ENCODE data around the gene KRTAP10-1.

GRCh38 chr21:44566403-44566802 lies 26.4 kb upstream of the KRTAP10-1 start:
- TF ChIP-seq, protein P1, sequence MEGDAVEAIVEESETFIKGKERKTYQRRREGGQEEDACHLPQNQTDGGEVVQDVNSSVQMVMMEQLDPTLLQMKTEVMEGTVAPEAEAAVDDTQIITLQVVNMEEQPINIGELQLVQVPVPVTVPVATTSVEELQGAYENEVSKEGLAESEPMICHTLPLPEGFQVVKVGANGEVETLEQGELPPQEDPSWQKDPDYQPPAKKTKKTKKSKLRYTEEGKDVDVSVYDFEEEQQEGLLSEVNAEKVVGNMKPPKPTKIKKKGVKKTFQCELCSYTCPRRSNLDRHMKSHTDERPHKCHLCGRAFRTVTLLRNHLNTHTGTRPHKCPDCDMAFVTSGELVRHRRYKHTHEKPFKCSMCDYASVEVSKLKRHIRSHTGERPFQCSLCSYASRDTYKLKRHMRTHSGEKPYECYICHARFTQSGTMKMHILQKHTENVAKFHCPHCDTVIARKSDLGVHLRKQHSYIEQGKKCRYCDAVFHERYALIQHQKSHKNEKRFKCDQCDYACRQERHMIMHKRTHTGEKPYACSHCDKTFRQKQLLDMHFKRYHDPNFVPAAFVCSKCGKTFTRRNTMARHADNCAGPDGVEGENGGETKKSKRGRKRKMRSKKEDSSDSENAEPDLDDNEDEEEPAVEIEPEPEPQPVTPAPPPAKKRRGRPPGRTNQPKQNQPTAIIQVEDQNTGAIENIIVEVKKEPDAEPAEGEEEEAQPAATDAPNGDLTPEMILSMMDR (conservative IDR thresholded peaks at IDR 0.05 in 1 of 2, IDR thresholded peaks at IDR 0.05 in 1 of 2; ENCODE audit: extremely low read depth in 1 of 2, insufficient read depth in 1 of 2, low read depth in 1 of 2, low read length in 2 of 2): no peak
- TF ChIP-seq EZH2 (IDR thresholded peaks at IDR 0.05; ENCODE audit: borderline replicate concordance, low read length): no peak
